ENCODE data around the gene CDH4.

GRCh38 chr20:61312925-61313324, 60.9 kb downstream of the CDH4 start:
- TF ChIP-seq POLR2AphosphoS5 (IDR thresholded peaks at IDR 0.05): no peak
- TF ChIP-seq, protein P1, sequence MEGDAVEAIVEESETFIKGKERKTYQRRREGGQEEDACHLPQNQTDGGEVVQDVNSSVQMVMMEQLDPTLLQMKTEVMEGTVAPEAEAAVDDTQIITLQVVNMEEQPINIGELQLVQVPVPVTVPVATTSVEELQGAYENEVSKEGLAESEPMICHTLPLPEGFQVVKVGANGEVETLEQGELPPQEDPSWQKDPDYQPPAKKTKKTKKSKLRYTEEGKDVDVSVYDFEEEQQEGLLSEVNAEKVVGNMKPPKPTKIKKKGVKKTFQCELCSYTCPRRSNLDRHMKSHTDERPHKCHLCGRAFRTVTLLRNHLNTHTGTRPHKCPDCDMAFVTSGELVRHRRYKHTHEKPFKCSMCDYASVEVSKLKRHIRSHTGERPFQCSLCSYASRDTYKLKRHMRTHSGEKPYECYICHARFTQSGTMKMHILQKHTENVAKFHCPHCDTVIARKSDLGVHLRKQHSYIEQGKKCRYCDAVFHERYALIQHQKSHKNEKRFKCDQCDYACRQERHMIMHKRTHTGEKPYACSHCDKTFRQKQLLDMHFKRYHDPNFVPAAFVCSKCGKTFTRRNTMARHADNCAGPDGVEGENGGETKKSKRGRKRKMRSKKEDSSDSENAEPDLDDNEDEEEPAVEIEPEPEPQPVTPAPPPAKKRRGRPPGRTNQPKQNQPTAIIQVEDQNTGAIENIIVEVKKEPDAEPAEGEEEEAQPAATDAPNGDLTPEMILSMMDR (IDR thresholded peaks at IDR 0.05): no peak
